GM21447 (cell line): ENCODE data around the gene SLC9A4.
"Not testable (repeated sequence)": the region's sequence is repeated elsewhere in the genome, so short reads cannot be mapped to it uniquely, and the experiment has no call there.

Experiments
- ATAC-seq: cut with Tn5 transposase; IDR thresholded peaks from one replicate; pipeline ENCODE4 v1.9.1; 2021; ENCODE audit not compliant: unreplicated experiment

SLC9A4 gene

GRCh38 chr2:102540882-102541281 lies 67.9 kb downstream of the SLC9A4 start:
- ATAC-seq, result no peak

DNA sequence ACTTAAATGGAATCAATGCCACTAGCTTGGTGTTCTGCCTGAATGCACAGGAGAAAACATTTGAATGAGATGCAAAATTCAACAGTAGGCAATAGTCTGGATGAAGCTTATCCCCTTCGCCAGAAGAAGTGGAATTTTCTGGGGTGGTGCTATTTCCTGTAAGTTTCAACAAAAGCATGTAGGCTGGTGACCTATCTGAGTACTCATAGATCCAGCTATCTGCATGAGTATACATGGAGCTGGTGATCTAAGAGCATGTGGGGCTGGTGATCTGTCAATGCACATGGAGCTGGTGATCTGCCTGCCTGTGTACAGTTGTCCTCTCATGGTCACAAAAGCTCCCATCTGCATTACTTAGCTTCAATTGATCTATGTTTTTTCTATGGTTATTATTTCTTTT lies 71.2 kb downstream of the SLC9A4 start:
- ATAC-seq, result no peak

DNA sequence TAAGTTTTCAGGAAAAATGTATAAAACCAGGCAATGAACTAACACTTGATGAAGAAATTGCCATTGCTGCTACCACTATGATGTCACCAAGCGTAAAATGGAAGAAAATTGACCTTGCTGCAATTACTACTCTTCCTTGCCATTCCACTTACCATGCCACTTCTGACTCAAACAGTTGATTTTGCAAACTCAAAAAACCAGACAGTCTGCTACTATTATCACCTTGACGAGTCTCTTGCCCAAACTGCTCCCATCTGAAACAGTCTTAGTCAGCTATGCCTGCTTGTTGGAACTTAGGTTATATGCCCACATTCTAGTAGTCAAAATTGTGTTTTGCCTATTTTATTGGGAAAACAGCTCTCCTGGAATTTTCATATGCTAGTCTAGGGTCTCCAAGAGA lies 74.4 kb downstream of the SLC9A4 start:
- no peak for ATAC-seq

GRCh38 chr2:102549027-102549426 lies 76.0 kb downstream of the SLC9A4 start:
- ATAC-seq, result no peak

GRCh38 chr2:102550151-102550550 lies 77.1 kb downstream of the SLC9A4 start:
- ATAC-seq, result no peak

DNA sequence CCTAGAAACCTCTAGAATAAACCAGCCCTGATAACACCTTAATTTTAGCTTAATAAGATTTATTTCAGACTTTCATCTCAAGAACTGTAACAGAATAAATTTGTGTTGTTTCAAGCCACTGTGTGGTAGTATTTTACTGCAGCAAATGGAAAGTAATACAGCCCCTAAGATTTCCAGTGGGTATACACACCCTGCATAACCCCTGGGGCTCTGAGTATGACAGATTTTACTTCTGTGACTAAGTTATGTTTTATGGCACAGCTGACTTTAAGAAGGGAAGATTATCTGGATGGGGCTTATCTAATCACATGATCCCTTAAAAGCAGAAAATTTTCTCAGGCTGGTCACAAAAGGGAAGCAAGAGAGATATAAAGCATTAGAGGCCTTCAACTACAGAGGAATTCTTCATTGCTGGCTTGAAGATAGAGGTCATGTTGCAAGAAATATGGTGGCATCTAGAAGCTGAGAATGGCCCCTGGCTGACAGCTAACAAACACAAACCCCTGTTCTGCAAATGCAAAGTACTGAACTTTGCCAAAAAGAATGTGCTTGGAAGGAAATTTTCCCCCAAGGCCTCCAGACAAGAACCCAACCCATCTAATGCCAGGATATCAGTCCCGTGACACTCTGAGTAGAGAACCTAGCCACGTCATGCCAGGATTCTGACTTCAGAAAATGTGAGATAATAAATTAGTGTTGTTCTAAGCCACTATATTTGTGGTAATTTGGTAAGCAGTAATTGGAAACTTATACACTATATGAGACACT lies 78.5 kb downstream of the SLC9A4 start:
- ATAC-seq, result no peak

DNA sequence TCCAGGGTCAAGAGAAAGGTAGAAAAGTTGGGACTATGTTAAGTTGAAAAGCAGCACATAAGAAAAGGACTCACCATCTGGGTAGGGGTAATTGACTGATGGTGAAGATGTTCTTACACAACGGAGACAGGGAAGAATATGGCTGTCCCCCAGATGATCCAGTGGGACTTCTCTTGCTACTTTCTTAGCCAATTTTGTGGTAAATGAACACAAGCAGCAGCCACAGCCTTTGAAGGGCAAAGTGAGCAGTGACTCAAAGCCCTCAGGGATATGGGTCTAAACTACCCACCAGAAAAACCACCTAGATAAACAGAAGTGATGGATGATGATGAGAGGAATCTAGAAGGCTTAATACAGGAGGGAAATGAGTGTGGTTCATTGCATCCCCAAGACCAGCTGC lies 80.6 kb downstream of the SLC9A4 start:
- no peak for ATAC-seq

- no peak for ATAC-seq
Measured at GRCh38 chr2:102558463-102558862, 85.4 kb downstream of the SLC9A4 start.

- ATAC-seq, result not testable (repeated sequence)
Measured at GRCh38 chr2:102562542-102562941, 89.5 kb downstream of the SLC9A4 start.

- ATAC-seq, result no peak
Measured at GRCh38 chr2:102575888-102576287, 102.9 kb downstream of the SLC9A4 start.

DNA sequence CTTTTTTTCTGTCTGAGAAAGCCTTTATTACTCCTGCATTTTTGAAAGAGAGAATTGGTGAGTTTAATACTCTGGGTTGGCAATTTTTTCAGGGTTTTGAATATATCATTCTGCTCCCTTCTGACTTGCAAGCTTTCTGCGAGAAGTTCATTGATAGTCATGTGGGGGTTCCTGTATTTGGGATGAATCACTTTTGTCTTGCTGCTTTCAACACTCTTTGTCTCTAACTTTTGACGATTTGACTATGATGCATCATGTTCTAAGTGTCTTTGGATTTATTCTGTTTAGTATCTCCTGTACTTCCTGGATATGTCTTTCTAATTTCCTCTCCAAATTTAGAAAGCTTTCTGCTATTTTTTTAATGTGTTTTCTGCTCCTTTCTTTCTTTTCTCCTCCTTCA lies 105.3 kb downstream of the SLC9A4 start:
- ATAC-seq, result no peak

GRCh38 chr2:102581911-102582310 lies 108.9 kb downstream of the SLC9A4 start:
- no peak for ATAC-seq

- ATAC-seq, result no peak
Measured at GRCh38 chr2:102582845-102583244, 109.8 kb downstream of the SLC9A4 start.
